Measurements from ENCODE around the gene ATXN7L1. TPM values are rescaled to one million over a fixed set of nuclear protein-coding genes. Genes with fewer than 3 reads are reported as not detected.

The ATXN7L1 gene
- total RNA-seq, 1 experiment from 2014 or later = 24.3 TPM

DNA sequence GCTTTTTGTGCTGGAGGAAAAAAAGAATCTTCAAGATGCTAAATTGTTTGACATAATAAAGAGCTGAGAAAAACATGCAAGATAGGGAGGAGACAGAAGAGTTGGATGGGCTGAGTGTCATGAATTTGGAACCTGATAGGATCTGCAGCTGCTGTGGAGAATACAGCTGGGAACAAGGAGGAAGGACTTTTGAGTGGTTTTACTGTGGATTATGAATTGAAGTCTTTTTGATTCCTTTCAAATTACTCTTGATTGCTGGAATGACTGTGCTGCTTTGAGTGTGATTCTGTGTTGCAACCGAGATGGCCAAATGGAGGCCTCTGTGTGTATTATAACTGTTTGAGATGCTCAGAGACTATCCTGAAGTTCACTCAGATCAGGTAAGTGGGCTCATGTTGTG, 299.1 kb downstream of the ATXN7L1 start:
- Histone ChIP-seq H3K79me2 (ENCODE audit: insufficient read depth, low read length) (0 out of 2 replicates have a peak, but pooled peaks cover 1% of the 10 kb centered on the region), H3K9me3 (ENCODE audit: control insufficient read depth, low read depth, low read length) (no peaks in the 10 kb centered on the region), H3K4me2 (ENCODE audit: insufficient read depth, insufficient read length, low read length) (no peak overlapping the region), H3K56ac (ENCODE audit: insufficient read length, low read depth, low read length) (no peak overlapping the region), H4K91ac (ENCODE audit: insufficient read length, low read depth, low read length) (no peak overlapping the region), H3K23ac (ENCODE audit: insufficient read length, low read depth, low read length) (no peak overlapping the region), H2BK12ac (ENCODE audit: insufficient read length, low read depth, low read length) (no peak overlapping the region), H3K79me1 (ENCODE audit: insufficient read depth, low read depth, low read length, poor library complexity, severe bottlenecking) (no peaks in the 10 kb centered on the region), H3K9ac (ENCODE audit: extremely low read depth, insufficient read length, low read length) (no peak overlapping the region), H4K8ac (replicated peaks; ENCODE audit: insufficient read length, low read depth, low read length) (no peak overlapping the region), H2AK5ac (ENCODE audit: insufficient read length, low read length) (no peak overlapping the region), H3T11ph (ENCODE audit: low read length) (no peak overlapping the region), H2BK20ac (ENCODE audit: low read depth, low read length, poor library complexity, severe bottlenecking) (no peak overlapping the region), H3K27ac (ENCODE audit: insufficient read length, low read depth, low read length) (no peak overlapping the region), H3K23me2 (ENCODE audit: insufficient read length, low read depth, low read length, poor library complexity, severe bottlenecking) (no peaks in the 10 kb centered on the region), H2BK15ac (ENCODE audit: low read depth, low read length) (no peak overlapping the region), H4K5ac (ENCODE audit: insufficient read length, low read depth, low read length) (no peak overlapping the region), H3K4me1 (ENCODE audit: insufficient read depth, low read length) (no peaks in the 10 kb centered on the region), H2AFZ (ENCODE audit: low read length) (no peak overlapping the region), H3K14ac (ENCODE audit: insufficient read depth, low read length) (no peak overlapping the region), H3K4ac (ENCODE audit: low read depth, low read length) (no peak overlapping the region), H3K27me3 (ENCODE audit: insufficient read depth, low read length) (no peaks in the 10 kb centered on the region), H2BK120ac (ENCODE audit: low read depth, low read length, poor library complexity, severe bottlenecking) (no peak overlapping the region), H2BK5ac (ENCODE audit: insufficient read length, low read length) (no peak overlapping the region), H3K18ac (ENCODE audit: insufficient read length, low read depth, low read length) (no peak overlapping the region), H4K20me1 (ENCODE audit: control insufficient read depth, insufficient read depth, insufficient read length) (no peaks in the 10 kb centered on the region)
- Mint-ChIP-seq H3K9me3 (peaks cover 4% of the 10 kb centered on the region in 2 experiments; a peak in 4 of 5 replicates), H3K27me3 (ENCODE audit: low read depth) (no peaks in the 10 kb centered on the region; the same call in 1 of the 2 replicates), H3K4me3 (no peak overlapping the region), H3K4me1 (peaks cover 6 to 15% of the 10 kb centered on the region in 2 experiments), H3K27ac (no peak overlapping the region), H3K36me3 (ENCODE audit: insufficient read depth in 1 of 3, low read depth in 3 of 3) (peaks cover 2 to 4% (median 3%) of the 10 kb centered on the region in 3 experiments; a peak in 5 of 7 replicates)
- WGBS (ENCODE audit: extremely low coverage, insufficient read length, low lambda C conversion rate) = no CpG with 5 or more reads among the region's 1 CpG
- no peak for DNase-seq
- TF ChIP-seq CTCF (conservative IDR thresholded peaks at IDR 0.05) = no peak
